ENCODE measurements around the gene IGFL2. TPM values are rescaled to one million over a fixed set of nuclear protein-coding genes. Genes with fewer than 3 reads are reported as not detected.

Gene IGFL2
- total RNA-seq, 1 donor from 2014 or later = not detected

DNA sequence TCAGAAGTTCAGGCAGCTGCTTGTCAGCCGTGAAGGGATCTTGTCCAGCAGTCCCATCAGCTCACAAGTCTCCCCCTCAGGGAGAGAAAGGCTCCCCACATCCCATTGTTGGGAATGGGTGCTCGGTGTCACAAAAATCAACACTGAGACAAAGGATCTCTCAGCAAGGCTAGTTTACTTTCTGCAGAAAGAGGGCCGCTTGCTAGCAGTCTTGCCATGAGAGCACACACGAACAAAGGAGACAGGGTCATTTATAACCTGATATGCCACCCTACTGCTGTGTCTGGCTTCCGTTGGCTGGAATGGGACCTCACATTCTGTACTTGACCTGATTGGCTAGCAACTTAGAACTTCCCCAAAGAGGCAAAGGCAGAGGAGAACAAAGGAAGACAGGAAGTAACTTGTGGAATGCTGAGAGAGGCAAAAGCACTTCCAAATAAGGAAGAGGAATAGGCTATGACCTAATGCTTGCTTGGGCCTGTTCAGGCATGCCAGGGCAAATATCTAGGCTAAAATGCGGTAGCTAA is 14.9 kb upstream of the IGFL2 start:
- Mint-ChIP-seq H3K27me3 (ENCODE audit: insufficient read depth, low read depth) (no peaks in the 10 kb centered on the region), H3K4me1 (peaks cover 22% of the 10 kb centered on the region), H3K27ac (peak overlapping the region; percentile 99), H3K9me3 (peaks cover 14% of the 10 kb centered on the region), H3K4me3 (peak overlapping the region; percentile 75), H3K36me3 (peaks cover 4% of the 10 kb centered on the region)
- Histone ChIP-seq H2AFZ (replicated peaks) (no peak overlapping the region), H3K4me3 (peak overlapping the region; percentile 13), H3K9me3 (ENCODE audit: low read depth) (no peaks in the 10 kb centered on the region), H3K27ac (peak overlapping the region; percentile 96), H3K4me2 (peak overlapping the region; percentile 48), H3F3A (ENCODE audit: low read depth) (peaks cover 21% of the 10 kb centered on the region), H3K27me3 (no peaks in the 10 kb centered on the region), H3K9ac (peak overlapping the region; percentile 66), H3K79me2 (ENCODE audit: low read depth) (no peaks in the 10 kb centered on the region), H3K4me1 (peaks cover 27% of the 10 kb centered on the region), H3K36me3 (no peaks in the 10 kb centered on the region), H4K20me1 (ENCODE audit: low read depth) (no peaks in the 10 kb centered on the region)
- no peak for TF ChIP-seq EZH2phosphoT487 (IDR thresholded peaks at IDR 0.05)
- TF ChIP-seq EZH2 (IDR thresholded peaks at IDR 0.05) = no peak
- no peak for TF ChIP-seq CTCF (IDR thresholded peaks at IDR 0.05)
- peak; percentile 83 for DNase-seq (ENCODE audit: low spot score)

DNA sequence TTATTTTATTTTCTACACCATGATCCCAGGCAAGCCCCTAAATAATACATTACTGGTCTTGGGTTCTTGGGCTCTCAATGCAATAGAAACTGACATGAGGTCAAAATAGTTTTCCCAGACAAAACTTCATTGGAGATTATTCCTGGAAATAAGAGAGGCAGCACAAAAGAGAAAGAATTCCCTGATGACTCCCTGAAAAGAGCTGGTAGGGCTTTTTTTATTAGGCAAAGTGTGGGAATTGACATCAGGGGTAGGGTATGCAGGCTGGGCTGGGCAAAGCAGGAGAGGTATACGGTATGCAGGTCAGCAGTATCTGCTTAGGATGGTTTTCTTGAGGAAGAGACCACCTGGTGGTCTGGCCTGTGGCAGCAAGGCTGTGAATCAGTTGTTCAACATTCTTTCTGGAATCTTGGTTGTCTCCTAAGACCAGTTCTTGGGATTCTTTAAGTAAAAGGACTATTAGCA is 14.2 kb upstream of the IGFL2 start:
- H3F3A ChIP-seq (ENCODE audit: low read depth) = peaks cover 21% of the 10 kb centered on the region
- Mint-ChIP-seq H3K4me3 (peak overlapping the region; percentile 13), H3K4me1 (peaks cover 22% of the 10 kb centered on the region), H3K9me3 (peaks cover 12% of the 10 kb centered on the region), H3K27ac (peak overlapping the region; percentile 99), H3K27me3 (ENCODE audit: insufficient read depth, low read depth) (peaks cover 3% of the 10 kb centered on the region), H3K36me3 (peaks cover 4% of the 10 kb centered on the region)
- no peaks in the 10 kb centered on the region for H3K79me2 ChIP-seq (ENCODE audit: low read depth)
- no peaks in the 10 kb centered on the region for H3K36me3 ChIP-seq
- peak; percentile 35 for DNase-seq (ENCODE audit: low spot score)
- H2AFZ ChIP-seq (replicated peaks) = no peak overlapping the region
- no peaks in the 10 kb centered on the region for H3K27me3 ChIP-seq
- TF ChIP-seq EZH2phosphoT487 (IDR thresholded peaks at IDR 0.05) (no peak), EZH2 (IDR thresholded peaks at IDR 0.05) (no peak), CTCF (IDR thresholded peaks at IDR 0.05) (no peak)
- peak overlapping the region; percentile 96 for H3K27ac ChIP-seq
- H3K4me3 ChIP-seq = no peak overlapping the region
- H3K9me3 ChIP-seq (ENCODE audit: low read depth) = no peaks in the 10 kb centered on the region
- peak overlapping the region; percentile 48 for H3K4me2 ChIP-seq
- H3K4me1 ChIP-seq = peaks cover 27% of the 10 kb centered on the region
- peak overlapping the region; percentile 10 for H3K9ac ChIP-seq
- H4K20me1 ChIP-seq (ENCODE audit: low read depth) = no peaks in the 10 kb centered on the region

DNA sequence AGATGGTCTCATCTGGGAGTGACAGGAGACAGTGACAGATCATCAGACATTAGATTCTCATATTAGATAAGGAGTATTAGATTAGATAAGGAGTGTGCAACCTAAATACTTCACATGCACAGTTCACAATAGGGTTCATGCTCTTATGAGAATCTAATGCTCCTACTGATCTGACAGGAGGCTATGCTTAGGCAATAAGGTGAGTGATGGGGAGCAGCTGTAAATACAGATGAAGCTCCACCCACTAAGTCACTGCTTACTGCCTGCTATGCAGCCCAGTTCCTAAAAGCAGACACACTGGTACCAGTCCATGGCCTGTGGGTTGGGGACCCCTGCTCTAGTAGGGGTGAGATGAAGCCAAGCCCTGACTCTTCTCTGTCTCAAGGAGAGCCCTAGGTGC is 13.5 kb upstream of the IGFL2 start:
- H3K27ac ChIP-seq = peak overlapping the region; percentile 96
- no peaks in the 10 kb centered on the region for H3K36me3 ChIP-seq
- no peaks in the 10 kb centered on the region for H3K9me3 ChIP-seq (ENCODE audit: low read depth)
- peaks cover 21% of the 10 kb centered on the region for H3F3A ChIP-seq (ENCODE audit: low read depth)
- no peaks in the 10 kb centered on the region for H3K27me3 ChIP-seq
- no peak overlapping the region for H3K4me2 ChIP-seq
- no peaks in the 10 kb centered on the region for H3K79me2 ChIP-seq (ENCODE audit: low read depth)
- no peak for DNase-seq (ENCODE audit: low spot score)
- Mint-ChIP-seq H3K9me3 (peaks cover 11% of the 10 kb centered on the region), H3K27ac (no peak overlapping the region), H3K27me3 (ENCODE audit: insufficient read depth, low read depth) (peaks cover 3% of the 10 kb centered on the region), H3K4me3 (no peak overlapping the region), H3K4me1 (peaks cover 22% of the 10 kb centered on the region), H3K36me3 (peaks cover 4% of the 10 kb centered on the region)
- H3K9ac ChIP-seq = no peak overlapping the region
- no peak overlapping the region for H2AFZ ChIP-seq (replicated peaks)
- H3K4me3 ChIP-seq = no peak overlapping the region
- TF ChIP-seq CTCF (IDR thresholded peaks at IDR 0.05) (no peak), EZH2phosphoT487 (IDR thresholded peaks at IDR 0.05) (no peak), EZH2 (IDR thresholded peaks at IDR 0.05) (no peak)
- peaks cover 27% of the 10 kb centered on the region for H3K4me1 ChIP-seq
- H4K20me1 ChIP-seq (ENCODE audit: low read depth) = no peaks in the 10 kb centered on the region
